ENCODE results near the gene ENOX1.
"Not testable (repeated sequence)": the region's sequence is repeated elsewhere in the genome, so short reads cannot be mapped to it uniquely, and the experiment has no call there.

Gene ENOX1

DNA sequence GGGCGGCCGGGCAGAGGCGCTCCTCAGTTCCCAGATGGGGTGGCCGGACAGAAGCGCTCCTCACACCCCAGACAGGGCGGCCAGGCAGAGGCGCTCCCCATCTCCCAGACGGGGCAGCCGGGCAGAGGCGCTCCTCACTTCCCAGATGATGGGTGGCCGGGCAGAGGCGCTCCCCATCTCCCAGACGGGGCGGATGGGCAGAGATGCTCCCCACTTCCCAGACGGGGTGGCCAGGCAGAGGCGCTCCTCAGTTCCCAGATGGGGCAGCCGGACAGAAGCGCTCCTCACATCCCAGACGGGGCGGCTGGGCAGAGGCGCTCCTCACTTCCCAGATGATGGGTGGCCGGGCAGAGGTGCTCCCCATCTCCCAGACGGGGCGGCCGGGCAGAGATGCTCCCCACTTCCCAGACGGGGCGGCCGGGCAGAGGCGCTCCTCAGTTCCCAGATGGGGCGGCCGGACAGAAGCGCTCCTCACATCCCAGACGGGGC lies 370.8 kb downstream of the ENOX1 start:
- DNase-seq = not testable (repeated sequence)

GRCh38 chr13:43414111-43414510 lies 372.7 kb downstream of the ENOX1 start:
- no peak for DNase-seq

DNA sequence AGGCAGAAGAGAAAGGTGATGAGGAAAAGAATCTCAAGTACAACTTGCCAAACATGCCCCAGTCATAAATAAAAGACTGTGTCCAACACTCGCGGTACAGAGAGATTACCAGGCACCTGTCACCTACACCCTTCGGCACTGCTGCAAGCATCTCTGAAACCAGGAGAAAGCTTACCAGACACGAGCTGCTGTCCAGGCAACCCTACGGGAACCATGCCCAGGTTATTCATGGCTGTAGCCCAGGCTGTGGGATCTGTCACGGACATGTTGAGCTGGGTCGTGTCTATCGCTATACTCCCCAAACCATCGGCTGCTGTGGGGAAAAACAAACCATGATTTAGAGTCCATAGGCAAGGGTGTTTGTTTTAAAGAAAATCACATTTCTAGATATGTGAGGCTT lies 375.0 kb downstream of the ENOX1 start:
- peak; percentile 35 for DNase-seq

DNA sequence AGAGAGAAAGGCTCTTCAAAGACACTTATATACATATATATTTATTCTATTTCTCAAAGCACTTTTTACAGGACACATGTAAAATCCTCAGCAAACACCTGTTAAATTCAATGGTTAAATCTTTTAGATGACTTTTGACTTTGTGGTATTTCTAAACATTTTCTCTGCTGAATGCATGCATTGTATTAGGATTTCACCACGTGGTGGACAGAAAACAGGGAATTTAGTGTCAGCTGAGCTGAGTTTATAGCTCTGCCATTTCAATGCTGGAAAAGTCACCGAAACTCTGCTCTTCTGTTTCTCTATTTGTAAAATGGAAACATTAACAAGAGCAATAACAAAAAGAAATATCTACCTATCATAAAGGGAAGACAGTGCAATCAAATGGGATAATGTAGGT lies 375.6 kb downstream of the ENOX1 start:
- no peak for DNase-seq

- DNase-seq = no peak
These were observed 378.5 kb downstream of the ENOX1 start for GRCh38 chr13:43408274-43408673.

GRCh38 chr13:43407023-43407581 lies 379.7 kb downstream of the ENOX1 start:
- no peak for DNase-seq

DNA sequence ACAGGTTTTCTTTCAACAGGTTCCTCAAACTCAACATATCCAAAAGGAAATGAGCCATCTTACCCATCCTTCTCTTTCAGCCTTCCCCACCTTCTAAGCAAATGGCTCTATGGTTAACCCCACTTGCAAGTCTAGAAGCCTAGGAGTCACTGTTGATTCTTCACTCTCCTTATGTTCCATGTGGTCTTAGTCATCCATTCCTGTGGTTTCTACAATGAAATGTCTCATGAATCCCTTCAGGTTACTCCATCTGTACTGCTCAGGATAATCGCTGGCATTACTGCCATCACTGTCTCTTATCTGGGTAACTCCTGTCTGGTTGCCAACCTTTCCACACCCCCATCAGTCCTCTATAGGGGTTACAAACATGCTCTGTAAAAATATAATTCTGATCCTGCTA lies 381.3 kb downstream of the ENOX1 start:
- DNase-seq = no peak

- no peak for DNase-seq
These were observed 384.4 kb downstream of the ENOX1 start for GRCh38 chr13:43402380-43402779.

DNA sequence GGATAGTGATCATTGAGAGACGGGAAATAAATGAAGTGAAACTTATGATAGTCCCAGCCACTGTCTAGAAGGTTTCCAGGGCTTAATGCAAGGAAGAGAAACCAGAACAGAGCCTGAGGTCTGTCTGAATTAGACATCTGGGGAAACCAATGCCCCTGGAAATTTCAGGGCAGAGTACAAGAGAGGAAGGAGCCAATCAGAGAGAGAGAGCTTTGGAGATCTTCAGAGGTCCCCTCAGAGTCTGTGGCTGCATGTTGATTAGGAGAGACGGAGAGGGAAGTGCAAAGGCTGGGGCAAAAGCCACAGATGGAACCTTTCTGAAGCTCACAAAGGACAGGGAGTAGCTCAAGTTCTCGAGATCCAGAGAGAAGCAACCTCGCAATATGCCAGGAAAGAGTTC lies 385.4 kb downstream of the ENOX1 start:
- no peak for DNase-seq

GRCh38 chr13:43397111-43397510 lies 389.7 kb downstream of the ENOX1 start:
- no peak for DNase-seq

GRCh38 chr13:43391036-43391435 lies 395.7 kb downstream of the ENOX1 start:
- DNase-seq = no peak

- DNase-seq = no peak
These were observed 396.2 kb downstream of the ENOX1 start for GRCh38 chr13:43390619-43391018.

GRCh38 chr13:43389983-43390382 lies 396.8 kb downstream of the ENOX1 start:
- peak; percentile 68 for DNase-seq

- DNase-seq = no peak
These were observed 397.2 kb downstream of the ENOX1 start for GRCh38 chr13:43389573-43389972.

- peak; percentile 69 for DNase-seq
These were observed 398.3 kb downstream of the ENOX1 start for GRCh38 chr13:43388282-43389034.

DNA sequence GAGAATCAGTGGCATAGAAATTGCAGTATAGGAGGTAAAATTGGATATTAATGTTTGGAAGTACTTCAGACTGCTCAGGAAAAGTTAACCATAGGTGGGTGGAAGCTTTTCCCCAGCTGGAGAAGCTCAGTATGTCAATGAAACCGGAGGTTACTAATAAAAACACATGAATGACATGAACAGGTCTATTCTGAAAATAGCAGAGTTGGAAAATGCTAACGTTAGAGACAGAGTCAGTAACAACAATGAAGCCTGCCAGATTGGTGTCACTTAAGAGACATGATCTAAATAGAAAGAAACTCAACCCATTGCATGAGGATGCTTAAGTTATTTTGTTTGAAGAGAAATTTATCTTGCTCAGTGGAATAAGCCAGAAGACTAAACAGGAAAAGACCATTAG lies 398.9 kb downstream of the ENOX1 start:
- no peak for DNase-seq

GRCh38 chr13:43383498-43384165 lies 403.1 kb downstream of the ENOX1 start:
- DNase-seq = peak; percentile 93

GRCh38 chr13:43379738-43380137 lies 407.0 kb downstream of the ENOX1 start:
- no peak for DNase-seq

GRCh38 chr13:43377973-43378372 lies 408.8 kb downstream of the ENOX1 start:
- no peak for DNase-seq

- no peak for DNase-seq
These were observed 409.6 kb downstream of the ENOX1 start for GRCh38 chr13:43377149-43377548.

DNA sequence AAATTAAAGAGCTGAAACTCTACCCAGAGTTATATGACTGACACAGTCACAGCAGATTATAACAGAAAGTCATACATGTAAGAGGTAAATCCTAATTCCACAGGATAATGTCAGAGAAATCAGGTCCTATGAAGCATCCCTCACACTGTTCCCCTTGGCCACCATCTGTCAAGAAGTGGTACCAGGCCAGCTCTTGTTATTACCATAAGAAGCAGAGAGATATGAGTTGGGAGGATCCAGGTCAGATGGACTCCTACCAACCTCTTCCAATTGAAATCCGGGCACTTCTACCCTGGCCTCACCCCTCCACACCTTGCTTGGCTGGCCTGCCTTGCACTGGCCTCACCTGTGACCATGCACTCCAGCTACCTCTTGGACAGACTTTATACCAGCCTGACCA lies 410.2 kb downstream of the ENOX1 start:
- no peak for DNase-seq

DNA sequence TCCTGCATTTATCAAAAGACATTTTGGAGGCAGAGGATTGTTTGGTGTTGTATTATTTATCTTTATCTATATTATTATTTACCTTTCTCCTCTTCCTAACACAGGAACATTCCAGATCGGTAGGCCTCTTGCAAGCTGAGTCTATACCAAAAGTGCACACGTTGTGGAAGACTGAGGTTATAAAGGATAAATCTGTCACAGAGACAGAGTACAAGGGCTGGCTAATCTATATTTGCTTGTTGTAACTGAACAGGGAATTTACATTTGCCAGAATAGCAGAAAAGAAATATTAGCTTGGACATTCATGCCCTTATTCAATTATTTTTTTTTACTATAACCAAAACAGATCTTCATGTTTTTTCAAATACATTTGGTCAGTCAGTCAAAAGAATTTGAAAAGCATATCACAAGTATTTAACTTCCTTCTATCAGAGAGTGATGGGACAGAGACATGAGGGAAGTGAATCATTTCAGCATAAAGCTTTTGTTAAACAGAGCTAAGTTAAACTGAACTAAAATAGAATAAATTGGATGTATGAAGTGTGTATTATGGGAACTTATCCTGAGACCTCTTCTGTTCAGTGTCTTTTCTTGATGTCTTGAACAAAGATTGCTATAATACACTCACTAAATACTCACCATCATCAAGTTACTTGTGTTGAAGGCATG lies 410.8 kb downstream of the ENOX1 start:
- DNase-seq = no peak

GRCh38 chr13:43374621-43375020 lies 412.2 kb downstream of the ENOX1 start:
- DNase-seq = no peak

GRCh38 chr13:43373400-43373799 lies 413.4 kb downstream of the ENOX1 start:
- DNase-seq = no peak
